ENCODE data around the gene ANO7.

- TF ChIP-seq, protein P1, sequence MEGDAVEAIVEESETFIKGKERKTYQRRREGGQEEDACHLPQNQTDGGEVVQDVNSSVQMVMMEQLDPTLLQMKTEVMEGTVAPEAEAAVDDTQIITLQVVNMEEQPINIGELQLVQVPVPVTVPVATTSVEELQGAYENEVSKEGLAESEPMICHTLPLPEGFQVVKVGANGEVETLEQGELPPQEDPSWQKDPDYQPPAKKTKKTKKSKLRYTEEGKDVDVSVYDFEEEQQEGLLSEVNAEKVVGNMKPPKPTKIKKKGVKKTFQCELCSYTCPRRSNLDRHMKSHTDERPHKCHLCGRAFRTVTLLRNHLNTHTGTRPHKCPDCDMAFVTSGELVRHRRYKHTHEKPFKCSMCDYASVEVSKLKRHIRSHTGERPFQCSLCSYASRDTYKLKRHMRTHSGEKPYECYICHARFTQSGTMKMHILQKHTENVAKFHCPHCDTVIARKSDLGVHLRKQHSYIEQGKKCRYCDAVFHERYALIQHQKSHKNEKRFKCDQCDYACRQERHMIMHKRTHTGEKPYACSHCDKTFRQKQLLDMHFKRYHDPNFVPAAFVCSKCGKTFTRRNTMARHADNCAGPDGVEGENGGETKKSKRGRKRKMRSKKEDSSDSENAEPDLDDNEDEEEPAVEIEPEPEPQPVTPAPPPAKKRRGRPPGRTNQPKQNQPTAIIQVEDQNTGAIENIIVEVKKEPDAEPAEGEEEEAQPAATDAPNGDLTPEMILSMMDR (IDR thresholded peaks at IDR 0.05), result no peak
- TF ChIP-seq TCF7L2 (IDR thresholded peaks at IDR 0.05; ENCODE audit: low read depth, low read length), result no peak
- TF ChIP-seq POLR2AphosphoS5 (IDR thresholded peaks at IDR 0.05; ENCODE audit: low read depth, low read length), result no peak
- TF ChIP-seq REST (IDR thresholded peaks at IDR 0.05; ENCODE audit: insufficient read depth in 1 of 2, low read depth in 2 of 2, low read length in 1 of 2), result no peak
These were observed 41.1 kb upstream of the ANO7 start for GRCh38 chr2:241147336-241147735.
